Stimulated activated CD8-positive, alpha-beta memory T cell treated with anti-CD3 and anti-CD28 coated beads, Interleukin-7, amount 100 ng/mL, for 24 hours (primary cell): Measurements from ENCODE around the gene ARID3C.
"Not testable (repeated sequence)": the region's sequence is repeated elsewhere in the genome, so short reads cannot be mapped to it uniquely, and the experiment has no call there.

Source experiments
- DNase-seq: peaks from one replicate; pipeline ENCODE4 v3.0.0-alpha.2; 2020; ENCODE audit warnings: low read depth

The ARID3C gene

DNA sequence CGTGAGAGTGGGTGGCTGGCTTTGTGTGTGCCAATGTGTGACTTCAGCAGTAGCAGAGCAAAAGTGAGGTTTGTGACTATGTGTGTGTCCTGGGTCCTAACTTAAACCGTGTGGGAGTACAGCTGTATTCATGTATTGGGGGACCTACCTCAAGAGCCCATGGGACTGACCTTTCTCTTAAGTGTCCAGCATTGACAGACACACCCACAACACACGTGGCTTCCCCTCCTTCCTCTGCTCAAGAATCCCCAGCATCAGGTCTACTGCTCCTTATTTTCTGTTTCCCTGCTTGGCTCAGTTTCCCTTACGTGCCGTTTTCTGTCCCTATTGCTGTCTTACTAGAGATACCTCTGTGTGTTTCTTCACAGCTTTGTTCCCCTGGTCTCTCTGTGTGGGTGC lies 23.7 kb upstream of the ARID3C start:
- DNase-seq = no peak

DNA sequence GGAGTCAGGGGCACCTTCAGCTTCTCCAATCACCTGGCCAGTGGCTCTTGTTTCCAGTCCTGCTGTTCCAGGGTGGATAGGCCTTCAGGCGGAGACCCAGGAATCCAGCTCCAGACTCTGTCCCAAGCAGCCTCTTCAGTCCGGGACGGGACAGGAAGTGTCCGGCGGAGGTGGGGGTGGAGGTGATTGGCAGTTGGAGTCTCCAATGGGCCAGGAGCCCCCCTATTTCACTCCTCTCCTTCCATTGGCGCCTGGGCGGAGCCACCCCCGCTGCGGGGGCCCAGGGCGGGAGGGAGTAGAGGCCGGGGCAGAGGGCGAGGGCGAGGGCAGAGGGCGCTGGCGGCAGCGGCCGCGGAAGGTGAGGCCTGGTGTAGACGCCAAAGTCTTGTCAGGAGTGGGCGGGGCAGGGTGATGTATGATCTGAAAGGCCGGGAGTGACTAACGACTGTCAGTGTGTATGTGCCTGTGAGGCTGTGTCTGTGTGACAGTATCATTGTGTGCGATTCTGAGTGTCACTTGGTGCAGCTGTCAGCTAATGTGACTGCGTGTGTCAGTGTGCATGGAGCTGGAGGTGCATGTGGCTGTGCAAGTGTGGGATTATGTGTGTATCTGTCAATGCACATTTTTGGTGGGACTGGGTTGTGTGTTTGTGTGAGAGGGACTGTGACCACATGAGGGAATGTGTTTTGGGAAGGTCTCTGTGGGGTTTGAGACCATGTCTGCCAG lies 23.2 kb upstream of the ARID3C start, which contains the start of gene IL11RA:
TSS of gene IL11RA (plus strand) at position 310 of the 726 bp plus-strand sequence. CDS start 3,033 bp downstream, outside the sequence.
- peak; percentile 40 for DNase-seq

DNA sequence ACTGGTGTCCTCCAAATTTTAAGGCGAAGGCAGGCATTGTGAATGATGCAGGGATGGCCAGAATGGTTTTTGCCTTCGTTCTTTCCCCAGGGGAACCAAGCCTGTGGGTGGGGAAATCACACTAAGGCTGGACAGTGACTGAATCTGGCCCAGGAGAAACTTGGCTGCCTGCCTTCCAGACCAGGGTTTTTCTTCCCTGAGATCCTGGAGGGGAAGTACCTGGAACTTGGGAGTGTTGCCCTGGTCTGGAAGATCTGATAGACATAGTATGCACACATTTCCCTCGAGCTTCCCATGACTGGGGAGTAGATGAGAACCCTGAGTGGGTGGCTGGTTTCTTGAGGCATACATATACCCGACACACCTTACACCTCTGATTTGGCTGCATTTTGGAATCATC lies 22.5 kb upstream of the ARID3C start:
- DNase-seq = no peak

DNA sequence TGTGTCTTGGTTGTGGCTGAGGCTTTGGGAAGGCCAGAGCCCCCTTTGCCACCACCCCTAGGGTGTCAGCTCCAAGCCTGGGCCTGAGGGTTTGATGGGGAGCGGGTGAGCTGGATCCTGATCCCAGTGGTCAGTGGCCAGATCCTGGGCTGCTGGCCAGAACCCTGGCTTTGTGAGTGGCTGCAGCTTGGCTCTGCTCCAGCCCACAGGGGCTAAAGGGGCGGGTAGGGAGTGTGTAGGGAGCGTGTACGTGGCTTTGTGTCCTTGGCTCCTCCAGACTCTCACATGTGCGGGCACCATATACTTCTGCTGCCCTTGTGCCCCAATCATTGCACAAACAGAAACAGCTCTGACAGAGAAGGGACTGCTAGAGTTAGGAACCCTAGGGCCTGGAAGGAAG lies 21.9 kb upstream of the ARID3C start:
- DNase-seq = no peak

DNA sequence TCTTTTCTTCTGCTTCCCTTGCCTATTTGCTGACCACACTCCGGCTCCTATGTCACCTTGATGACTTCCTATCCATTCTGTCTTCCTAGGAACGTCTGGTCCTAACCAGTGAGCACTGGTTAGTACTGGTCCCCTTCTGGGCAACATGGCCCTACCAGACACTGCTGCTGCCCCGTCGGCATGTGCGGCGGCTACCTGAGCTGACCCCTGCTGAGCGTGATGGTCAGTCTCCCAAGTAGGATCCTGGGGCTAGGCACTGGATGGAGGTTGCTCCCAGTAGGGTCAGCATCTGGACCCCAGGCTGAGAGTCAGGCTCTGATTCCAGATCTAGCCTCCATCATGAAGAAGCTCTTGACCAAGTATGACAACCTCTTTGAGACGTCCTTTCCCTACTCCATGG lies 19.8 kb upstream of the ARID3C start:
- no peak for DNase-seq

DNA sequence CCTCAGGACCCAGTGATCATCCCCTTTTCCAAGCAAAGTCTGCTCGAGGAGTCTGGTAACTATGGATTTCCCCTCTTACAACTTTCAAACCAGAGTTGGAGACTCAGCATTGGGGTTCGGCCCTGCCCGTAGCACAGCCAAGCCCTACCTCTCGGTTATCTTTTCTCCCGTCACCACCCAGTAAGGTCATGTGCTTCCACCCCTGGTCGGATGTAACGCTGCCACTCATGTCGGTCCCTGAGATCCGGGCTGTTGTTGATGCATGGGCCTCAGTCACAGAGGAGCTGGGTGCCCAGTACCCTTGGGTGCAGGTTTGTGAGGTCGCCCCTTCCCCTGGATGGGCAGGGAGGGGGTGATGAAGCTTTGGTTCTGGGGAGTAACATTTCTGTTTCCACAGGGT lies 18.8 kb upstream of the ARID3C start:
- DNase-seq = no peak

DNA sequence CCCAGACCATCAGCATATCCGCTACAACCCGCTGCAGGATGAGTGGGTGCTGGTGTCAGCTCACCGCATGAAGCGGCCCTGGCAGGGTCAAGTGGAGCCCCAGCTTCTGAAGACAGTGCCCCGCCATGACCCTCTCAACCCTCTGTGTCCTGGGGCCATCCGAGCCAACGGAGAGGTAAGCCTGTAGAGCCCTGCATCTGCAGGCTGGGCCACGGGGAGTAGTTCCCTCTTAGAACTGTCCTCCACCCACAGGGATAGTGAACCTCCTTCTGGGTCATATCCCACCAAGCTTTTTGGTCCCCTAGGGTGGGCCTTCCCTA lies 18.2 kb upstream of the ARID3C start:
- no peak for DNase-seq

DNA sequence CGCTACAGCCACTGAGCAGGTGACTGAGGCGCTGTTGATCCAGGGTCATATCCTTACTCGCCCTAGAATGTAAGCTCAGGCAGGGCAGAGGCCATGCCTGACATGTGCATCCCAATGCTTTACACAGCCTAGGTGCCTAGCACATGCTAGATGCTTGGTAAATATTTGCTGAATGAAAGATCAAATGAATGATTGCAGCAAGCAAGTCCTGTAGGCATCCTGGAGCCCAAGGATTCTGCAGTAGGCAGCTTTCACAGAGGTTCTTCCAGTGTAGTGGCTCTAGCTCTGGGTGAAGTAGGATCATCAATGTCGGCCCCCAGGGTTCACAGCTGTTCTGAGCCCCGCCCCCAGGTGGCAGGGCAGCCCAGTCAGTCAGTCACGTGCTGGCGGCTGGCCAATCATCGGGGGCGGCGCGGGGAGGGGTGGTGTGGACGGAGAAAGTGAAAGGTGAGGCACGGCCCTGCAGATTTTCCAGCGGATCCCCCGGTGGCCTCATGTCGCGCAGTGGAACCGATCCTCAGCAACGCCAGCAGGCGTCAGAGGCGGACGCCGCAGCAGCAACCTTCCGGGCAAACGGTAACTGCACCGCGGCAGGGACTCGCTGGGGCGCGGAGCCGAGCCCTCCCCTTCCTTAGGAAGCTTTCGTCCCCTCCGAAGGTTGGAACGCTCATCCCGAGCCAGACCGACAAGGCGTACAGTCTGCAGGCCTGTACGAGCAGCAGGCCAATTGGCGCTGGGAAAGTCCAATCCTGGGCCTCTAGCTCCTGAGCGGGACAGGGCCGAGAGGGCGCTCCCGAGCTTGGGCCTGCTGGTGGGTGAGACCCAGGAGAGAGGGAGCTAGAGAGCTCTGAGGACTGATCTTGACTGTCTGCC lies 17.6 kb upstream of the ARID3C start, which contains the start of gene GALT:
TSS of gene GALT (plus strand) at position 465 of the 873 bp plus-strand sequence. CDS start at position 495, 30 bp downstream.
- DNase-seq = peak; percentile 94

DNA sequence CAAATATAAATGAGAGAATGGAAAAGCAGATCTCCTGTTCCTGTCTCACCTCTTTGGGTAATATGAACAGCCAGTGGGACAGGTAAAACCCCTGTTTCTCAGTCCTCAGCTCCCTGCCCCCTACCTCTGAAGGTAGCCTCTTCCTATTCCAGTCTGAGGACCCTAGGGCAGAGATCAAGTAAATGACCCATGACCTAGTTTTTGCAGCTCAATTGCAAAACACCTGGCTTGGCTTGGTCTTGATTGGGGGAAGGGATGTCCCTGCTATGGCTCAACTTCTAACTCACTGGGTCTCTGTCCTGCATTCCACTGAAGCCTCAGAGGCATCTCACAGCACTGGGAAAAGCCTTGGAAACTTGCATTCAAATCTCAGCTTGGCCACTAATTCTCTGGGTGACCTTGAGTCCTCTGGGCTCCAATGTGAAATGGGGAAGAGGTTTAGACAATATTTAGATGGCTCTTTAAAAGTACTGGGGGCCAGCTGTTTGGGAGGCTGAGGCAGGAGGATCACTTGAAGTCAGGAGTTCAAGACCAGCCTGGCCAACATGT lies 16.0 kb upstream of the ARID3C start:
- DNase-seq = no peak

DNA sequence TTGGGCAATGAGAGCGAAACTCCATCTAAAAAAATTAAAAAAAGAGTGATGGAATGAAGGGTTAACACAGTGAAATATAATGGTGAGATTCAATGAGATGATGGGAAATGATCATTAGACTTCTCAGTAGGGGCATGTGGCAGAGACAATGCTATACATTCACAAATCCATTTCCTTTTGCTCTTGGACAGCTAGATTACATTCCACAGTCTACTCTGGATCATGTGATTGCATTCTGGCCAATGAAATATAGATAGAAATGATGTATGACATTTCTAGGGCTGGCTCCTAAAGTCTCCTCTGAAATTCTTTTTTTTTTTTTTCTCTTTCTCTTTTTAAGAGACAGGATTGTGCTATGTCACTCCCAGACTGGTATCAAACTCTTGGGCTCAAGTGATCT lies 13.8 kb upstream of the ARID3C start:
- DNase-seq = no peak

DNA sequence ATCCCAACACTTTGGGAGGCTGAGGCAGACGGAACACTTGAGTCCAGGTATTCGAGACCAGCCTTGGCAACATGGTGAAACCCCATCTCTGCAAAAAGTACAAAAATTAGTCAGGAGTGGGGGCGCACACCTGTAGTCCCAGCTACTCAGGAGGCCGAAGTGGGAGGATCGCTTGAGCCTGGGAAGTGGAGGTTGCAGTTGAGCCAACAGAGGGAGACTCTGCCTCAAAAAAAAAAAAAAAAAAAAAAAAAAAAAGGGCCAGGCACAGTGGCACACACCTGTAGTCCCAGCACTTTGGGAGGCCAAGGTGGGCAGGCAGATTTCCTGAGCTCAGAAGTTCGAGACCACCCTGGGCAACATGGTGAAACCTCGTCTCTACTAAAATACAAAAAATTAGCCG lies 10.5 kb upstream of the ARID3C start:
- not testable (repeated sequence) for DNase-seq

DNA sequence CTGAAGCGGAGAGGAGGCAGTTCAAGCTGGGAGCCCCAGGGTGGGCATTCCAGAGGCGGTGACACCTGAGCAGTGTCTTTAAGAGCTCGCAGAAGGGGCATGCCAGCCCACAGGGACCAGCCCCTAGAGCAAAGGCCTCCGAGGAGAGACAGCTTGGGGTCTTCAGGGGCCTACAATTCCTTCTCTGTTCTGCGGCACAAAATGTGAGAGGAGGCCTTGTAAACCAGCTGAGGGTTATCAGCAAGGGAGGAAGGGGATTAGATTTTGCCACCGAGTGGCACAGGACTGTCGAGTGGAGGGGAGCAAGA lies 9.2 kb upstream of the ARID3C start:
- no peak for DNase-seq

DNA sequence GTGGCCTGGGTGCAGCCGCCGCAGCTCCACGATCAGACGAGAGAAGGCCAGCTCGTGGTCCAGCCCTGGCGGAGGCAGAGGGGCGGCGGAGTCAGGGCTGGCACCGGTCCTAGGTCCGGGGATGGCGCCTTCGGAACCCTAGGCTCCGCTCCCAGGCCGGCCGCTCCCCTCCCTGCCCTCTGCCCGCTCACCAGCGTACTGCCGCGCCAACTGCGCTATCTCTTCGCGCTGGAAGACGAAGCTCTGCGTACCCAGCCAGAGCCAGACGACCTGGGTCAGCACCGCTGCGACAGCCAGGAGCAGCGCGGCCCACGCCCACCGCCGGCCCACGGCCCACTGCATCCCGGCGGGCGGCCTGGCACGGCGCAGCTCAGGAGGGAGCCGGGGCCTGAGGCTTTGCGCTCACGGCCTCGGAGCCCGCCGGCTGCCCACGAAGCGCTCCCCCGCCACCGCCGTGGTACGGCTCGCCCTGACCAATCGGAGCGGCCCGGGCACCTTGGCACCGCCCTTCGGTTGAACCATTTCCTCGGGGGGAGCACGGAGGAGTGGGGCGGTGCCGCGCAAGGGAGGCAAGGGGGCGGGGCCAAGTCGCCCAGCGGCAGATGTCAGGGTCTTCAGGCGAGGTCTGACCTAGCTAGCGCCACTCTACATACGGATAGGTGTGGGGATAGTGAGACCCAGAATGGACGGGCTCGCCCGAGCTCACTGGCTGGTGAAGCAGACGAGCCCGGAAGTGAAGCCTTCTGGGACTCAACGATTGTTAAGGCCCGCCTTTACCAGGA lies 8.7 kb upstream of the ARID3C start, which contains the start of gene SIGMAR1:
TSS of gene SIGMAR1 (minus strand) at position 432 of the 782 bp plus-strand sequence. CDS start at position 342, 90 bp downstream.
- DNase-seq = peak; percentile 83

DNA sequence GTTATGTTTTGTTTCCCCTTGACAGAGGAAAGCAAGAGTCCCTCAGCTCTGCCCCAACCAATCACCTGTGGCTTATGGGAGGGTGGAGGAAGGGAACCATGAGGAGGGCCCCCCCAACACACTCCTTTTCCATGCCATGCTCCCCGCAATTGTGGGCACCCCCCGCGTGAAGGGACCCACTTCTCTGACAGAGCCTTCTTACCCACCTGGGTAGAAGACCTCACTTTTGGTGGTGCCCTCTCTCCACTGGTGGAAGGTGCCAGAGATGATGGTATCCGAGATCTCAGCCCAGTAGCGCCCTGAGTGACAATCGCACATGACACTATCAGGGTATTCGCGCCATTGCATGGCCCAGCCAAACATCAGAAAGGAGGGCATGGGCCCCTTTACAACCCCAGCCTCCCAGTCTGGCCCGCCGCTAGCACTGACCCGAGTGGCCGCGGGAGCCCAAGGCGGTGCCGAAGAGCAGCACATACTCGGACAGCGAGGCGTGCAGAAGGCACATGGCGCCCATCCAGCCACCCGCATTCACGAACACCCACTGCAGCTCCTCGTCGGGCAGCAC lies 8.0 kb upstream of the ARID3C start:
- no peak for DNase-seq

DNA sequence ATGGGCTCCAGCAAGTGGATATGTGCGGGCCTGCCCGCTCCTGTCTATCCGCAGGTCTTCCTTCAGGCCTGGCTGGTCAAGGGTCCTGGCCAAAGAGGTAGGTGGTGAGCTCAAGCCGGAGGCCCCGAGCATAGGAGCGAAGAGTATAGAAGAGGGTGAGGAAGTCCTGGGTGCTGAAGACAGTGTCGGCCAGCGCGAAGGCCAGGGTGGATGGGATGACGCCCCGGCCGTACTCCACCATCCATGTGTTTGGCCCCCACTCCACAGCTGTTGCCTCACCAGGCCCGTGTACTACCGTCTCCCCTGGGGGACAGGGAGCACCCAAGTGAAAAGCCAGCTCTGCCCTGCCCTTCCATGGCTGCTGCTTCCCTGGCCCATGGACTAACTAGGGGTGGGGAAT lies 6.7 kb upstream of the ARID3C start:
- no peak for DNase-seq

DNA sequence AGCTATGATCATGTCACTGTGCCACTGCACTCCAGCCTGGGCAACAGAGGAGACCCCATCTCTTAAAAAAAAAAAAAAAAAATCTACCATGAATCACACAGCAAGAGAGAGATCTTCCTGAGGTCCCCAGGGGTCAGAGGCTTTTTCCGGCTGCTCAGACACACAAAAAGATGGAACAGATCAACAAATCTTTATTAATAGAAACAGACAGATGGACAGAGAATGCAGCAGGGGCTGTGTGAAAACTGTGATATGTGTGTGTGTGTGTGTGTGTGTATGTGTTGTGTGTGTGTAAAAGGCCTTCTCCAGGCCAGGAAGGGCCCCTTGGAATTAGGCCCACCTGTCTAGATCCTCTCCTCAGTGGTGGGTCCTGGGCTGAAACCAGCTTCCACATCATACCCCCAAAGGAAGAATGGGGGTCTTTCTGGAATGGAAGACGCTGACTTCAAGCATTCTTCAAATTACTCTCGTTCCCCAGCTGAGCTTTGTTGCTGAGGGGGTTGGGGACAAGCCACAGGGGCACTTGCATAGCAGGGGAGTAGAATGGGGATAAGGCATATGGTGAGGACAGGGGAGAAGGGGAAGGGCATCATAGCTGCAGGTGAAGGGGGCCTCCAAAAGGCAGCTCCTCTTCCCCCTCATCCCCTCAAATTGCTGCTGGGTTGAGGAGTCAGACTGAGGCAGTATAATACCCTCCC lies 5.8 kb upstream of the ARID3C start:
- DNase-seq = no peak

DNA sequence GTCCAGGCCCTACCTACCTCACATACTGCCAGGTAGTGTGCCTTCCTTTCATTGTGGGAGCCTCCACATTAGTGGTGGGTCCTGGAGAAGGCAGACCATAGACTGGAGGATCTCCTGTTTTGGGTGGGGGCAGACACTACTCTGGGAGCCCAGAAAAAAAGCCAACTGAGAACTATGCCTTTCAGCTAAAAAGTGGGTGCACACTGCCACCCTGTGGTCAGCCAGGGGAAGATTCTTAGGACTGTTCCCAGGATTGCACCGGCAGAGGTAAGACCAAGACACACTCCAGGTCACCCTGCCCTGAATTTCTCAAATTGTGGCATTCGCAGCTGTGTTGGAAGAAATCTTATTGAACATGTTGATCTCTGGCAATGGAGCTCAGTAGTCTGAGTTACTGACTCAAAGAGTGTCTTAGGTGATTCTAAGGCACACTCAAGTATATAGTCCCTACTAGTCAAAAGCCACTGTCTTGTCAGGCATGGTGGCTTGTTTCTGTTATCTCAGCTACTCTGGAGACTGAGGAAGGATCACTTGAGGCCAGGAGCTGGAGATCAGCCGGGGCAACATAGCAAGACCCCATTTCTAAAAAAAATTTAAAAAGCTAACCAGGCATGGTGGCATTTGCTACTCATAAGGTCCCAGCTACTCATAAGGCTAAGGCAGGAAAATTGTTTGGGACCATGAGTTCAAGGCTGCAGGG lies 5.1 kb upstream of the ARID3C start:
- no peak for DNase-seq

DNA sequence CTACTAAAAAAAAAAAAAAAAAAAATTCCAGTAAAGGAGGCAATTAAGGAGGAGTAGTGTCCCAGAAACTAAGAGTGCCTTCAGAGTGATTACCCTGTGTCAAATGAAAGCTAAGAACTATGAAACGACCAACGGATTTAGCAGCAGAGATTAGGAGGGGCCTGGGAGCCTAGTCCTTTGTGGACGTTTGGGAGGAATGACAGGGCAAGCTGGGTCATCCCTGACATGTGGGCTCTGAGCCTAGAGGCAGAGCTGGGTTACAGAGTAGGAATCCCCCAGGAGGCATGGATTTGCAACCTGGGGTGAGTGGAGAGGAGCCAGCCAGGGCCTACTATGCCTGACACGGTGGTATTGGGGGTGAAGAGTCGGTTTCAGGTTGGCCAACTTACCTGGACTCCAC lies 4.3 kb upstream of the ARID3C start:
- DNase-seq = no peak

DNA sequence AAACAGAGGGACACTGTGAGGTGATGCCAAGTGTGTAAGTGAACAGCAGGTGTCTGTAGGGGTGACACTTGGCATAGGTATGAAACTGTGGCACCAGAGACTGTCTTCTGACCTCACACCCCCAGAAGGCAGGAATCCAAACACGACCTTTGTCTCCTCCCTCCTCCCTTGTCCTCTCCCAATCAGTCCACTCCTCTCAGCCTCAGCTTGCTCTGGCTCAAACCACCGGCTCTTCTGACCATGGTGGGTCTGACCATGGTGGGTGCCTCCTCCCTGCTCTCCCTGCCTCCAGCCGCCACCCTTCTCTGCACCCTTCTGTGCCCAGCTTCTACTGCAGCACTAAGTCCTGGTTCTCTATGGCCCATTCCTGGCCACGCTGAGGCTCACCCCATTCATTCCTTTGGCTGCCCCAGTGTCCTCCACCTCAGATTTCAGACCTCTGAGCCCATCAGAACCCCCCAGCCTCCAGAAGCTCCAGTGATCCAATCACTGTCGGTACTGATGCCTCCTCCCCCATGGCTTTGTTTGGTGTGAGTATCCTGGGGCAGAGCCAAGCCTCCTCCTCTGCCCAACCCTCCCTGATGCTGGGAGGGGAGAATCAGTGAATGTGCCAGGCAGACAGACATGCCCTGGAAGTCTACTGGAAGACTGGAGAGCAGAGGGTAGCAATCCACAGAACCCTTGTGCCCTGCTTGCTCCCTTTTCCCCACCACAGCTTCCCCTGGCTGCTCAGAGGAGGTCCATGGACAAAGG lies 1.7 kb upstream of the ARID3C start:
- DNase-seq = no peak

DNA sequence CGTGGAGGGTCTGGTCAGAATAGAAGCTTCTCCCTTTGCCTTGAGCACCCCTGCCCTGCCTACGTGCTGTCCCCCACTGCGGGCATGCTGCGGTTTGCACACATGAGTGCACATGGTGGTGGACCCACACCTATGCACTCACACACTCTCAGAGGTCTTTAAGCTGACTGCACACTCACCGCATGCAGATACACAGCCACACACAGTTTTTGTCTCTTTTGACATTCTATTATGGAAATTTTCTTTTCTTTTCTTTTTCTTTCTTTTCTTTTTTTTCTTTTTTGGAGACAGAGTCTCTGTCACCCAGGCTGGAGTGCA lies 584 bp upstream of the ARID3C start:
- no peak for DNase-seq
